Tongue (tissue), 2 donors: ENCODE measurements around the gene RNF175. TPM values are rescaled to one million over a fixed set of nuclear protein-coding genes. Genes with fewer than 3 reads are reported as not detected.
A peak's percentile ranks its signal among the peaks of the same experiment; 100 is the strongest.

Source experiments
- DNase-seq: peaks from one replicate; pipeline ENCODE4 v3.0.0-alpha.2; 2015
- total RNA-seq: library from RNA; depleted of rRNA; stranded (reverse); fragments of >200 nt; gene quantifications from one replicate; pipeline ENCODE4 v1.2.3, GENCODE V29; 2014

The RNF175 gene
- total RNA-seq, 1 donor from 2014 or later: 3.8 TPM

DNA sequence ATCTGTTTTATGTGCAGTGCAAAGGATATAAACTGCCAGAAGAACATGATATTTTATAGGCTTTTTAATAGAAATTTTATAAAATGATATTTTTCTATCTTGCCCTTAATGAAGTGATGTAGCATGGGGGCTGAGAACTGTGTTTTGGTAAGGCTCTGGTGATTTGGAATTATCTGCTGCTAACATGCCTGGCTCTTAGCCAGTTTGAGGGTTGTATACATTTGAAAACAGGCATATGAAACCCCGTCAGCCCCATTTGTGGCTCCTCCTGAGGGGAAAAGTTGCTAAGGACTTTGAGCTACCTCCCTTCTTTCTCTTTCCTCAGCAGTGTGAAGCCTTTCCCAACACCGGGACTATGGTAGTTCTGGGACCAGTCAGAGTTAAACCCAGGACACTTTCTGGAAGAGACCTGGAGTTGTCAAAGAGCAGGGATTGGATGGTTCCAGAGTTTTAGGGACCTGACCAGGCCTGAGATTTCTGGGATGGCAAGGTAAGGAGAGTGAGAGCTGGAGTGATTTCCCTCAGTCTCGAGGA lies 24.4 kb upstream of the RNF175 start:
- DNase-seq: no peak

DNA sequence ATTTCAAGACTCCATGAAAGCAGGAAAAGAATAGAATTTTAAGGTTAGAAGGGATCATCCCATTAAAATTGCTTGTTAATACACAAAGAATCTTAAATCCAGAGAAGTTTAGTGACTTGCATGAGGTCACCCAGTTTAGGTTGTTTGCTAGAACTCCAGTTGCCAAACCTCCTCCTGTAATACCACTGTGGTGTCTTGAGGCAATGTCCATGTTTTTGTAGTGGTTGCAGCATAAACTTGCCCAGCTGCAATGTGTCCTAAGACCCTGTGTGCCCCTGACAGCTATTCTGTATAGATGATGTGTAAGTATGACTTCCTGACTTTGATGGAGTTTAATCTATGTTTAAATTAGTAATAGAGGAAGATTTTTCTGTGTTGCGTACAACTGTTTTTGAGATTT lies 22.8 kb upstream of the RNF175 start:
- no peak for DNase-seq

DNA sequence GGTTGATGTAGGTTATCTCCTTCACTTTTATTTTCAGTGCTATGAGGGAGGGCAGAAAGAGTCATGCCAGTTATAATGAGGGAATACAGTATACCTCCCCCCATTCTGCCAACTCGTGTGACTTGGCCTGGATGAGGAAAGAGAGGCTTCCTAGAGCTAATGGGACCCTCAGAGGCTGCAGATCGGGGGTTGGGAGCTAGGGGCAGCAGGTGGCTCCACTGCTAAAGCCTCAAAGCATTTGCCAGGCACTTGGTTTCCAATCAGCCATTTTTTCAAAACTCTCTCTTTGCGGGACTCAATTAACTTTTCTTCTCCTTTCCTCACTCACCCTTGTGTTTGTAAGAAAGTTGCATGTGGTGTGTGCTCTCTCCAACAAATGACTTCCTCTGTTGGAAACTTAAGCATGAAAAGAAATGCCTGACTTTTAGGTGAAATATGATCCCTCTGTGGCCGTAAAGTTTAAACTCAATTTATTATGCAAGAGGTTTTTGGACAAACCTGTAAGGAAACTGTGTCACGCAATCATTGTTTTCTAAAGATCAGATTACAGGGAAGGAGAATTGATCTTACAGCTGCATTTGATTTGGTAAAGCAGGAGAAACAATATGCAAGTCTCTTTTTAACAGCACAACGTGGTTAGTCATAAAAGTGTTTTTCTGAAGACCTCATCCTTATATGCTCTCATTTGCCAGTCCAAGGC lies 22.0 kb upstream of the RNF175 start:
- peak; percentile 48 for DNase-seq

DNA sequence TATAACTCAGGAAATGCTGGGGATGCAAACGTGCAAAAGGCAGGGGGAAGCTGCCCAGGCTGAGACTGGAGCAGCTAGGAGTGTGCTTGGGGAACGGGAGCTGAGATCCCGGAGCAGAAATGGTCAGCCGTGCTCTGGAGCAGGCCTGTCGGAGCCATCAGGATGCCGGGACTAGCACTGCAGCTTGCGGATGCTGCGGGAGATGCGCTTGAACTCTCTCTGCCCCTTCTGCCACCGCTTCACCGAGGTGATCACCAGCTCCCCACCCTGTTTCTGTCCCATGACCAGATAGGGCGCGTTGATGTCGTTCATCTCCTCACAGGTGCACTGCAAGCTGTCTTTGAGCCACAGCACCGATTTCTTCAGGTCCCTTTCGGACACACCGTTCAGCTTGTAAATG lies 21.5 kb upstream of the RNF175 start:
- DNase-seq: no peak

DNA sequence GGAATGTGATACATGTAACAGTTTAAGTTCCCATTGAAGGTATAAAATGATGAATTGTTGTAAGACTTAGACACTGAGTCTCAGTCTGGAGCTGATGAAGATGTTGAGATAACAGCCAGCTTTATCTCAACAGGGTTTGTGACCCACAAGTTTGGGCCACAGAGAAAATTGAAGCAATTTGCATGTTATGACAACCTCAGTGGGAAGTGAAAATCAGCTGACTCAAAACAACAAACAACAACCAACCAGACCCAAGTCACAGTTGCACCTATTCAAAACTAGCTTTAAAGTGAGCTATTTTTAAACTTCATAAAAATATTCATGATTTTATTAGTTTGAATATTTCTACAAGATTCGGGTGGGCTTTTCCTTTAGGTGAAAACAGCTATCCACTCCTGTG lies 21.1 kb upstream of the RNF175 start:
- no peak for DNase-seq

DNA sequence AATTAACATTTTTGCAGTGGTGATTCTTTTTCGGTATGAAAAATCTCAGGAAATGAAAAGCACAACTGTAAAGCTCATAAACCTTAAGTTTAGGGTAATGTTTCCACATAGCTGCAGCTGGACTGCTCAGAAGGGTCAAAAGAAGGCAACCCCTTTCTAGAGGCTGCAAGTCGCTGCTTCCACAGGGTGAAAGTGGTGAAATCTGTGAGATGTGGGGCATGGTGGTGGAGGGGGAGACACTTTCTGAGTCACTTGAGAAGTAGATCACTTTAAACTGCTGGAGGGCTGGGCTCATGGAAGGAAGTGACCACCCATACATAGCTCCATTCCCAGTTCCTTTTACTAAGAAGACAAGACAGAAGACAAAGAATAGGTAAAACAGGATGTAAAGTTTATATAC lies 20.4 kb upstream of the RNF175 start:
- DNase-seq: no peak

DNA sequence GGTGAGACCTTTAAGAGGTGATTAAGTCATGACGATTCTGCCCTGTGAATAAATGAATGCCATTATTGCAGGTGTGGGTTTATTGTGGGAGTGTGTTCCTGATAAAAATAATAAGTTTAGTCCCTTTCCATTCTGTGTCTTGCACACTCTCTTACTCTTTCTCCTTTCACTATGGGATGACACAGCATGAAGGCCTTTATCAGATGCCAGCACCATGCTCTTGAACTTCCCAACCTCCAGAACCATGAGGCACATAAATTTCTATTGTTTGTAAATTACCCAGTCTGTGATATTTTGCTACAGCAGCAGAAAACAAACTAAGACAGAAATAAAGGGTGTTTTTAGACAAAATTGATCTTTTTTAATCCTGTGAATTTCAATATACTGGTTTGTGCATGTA lies 18.6 kb upstream of the RNF175 start:
- no peak for DNase-seq

DNA sequence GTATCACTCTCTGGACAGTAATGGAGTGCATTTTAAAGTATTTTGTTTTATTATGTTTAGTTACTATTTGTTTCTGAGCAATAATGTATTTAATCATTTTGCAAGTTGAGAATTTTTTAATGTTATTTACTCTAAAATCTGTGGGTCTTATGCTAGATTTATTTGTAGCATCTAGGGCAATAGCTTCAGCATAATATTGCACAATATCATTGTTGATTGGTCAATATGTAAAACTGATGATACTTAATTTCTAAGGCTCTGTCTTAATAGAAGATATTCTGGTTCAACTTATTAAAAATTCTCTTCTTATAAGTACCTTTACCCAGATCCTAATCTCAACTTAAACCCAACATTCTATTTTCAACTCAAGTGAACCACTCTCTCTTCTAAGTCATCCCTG lies 17.6 kb upstream of the RNF175 start:
- no peak for DNase-seq

DNA sequence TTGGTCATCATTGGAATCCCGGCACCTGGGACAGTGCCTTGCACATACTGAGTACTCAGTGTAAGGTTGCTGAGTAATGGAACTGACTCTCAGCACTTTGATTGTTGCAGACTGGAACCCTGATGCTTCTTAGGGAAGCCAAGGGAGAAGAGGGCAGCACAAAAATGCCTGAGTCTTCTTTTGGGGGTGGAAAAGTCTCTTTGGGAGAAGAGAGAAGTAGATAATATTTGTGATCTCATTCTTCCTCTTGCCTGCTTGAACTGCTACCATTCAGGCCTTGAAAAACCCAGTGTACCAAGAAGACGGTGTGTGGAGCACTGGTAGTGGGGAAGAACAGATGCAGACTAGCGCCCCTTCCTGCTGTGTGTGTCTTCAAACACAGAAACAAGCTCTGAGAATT lies 16.8 kb upstream of the RNF175 start:
- no peak for DNase-seq

DNA sequence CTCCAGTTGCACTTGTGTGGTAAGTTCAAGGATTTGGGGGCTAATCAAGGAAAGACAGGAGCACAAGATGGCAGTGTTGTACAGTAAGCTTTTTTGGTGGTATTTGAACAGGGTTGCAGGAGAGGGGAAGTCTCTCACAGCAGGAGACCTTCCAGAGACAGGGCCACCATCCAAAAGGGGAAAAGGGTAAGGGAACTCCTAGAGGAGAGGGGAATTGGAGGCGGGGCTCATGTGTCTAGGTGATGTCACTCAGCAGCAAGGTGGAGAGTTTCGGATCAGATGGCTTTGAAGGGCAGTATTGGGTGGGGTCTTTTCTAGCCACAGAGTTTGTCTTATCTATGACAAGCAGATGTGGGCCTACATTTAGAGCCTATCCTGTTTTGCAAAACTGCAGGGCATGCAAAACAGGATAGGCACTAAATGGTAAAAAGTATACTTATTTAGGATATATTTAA lies 13.4 kb upstream of the RNF175 start:
- DNase-seq: no peak

DNA sequence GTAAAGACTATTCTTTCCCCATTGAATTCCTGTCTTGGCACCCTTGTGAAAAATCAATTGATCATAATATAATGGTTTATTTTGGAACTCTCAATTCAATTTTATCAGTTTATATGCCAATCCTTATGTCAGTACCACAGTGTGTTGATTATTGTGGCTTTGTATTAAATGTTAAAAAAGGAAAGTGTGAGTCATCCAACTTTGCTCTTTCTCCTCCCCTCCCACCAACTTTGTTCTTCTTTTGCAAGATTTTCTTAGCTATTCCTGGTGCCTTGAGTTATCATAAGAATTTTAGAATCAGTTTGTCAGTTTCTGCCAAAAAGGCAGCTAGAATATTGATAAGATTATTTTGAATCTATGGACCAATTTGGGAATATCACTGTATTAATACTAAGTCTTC lies 11.2 kb upstream of the RNF175 start:
- DNase-seq: no peak

DNA sequence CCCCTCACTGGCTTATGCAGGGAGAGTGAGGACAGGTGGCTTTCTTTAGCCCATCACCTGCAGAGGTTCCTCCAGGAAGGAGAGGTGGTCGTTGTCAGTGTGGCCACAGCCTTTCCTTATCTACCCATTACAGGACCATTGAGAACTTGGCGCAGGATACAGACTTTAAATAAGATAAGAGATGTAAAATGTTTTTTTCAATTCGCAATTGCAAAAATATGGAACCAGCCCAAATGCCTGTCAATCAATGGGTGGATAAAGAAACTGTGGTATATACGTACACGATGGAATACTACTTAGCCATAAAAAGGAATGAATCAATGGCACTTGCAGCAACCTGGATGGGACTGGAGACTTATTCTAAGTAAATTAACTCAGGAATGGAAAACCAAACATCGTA lies 6.9 kb upstream of the RNF175 start:
- no peak for DNase-seq

DNA sequence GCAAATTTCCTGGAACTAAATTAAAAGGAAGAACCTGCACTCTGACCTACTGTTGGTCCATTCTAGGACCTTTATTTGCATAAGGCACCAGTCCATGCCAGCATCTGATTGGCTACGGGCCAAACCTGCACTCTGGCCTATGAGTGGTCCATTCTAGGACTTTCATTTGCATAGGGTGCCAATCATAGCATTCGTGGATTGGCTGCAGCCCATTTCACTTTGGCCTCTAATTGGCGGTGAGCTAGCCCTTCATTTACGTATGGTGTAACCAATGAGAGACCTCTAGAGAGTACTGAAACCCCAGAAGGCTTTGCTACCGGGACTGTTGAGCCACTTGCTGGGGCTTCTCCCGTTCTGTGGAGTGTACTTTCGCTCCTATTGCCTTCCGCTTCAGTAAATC lies 6.1 kb upstream of the RNF175 start:
- DNase-seq: no peak

DNA sequence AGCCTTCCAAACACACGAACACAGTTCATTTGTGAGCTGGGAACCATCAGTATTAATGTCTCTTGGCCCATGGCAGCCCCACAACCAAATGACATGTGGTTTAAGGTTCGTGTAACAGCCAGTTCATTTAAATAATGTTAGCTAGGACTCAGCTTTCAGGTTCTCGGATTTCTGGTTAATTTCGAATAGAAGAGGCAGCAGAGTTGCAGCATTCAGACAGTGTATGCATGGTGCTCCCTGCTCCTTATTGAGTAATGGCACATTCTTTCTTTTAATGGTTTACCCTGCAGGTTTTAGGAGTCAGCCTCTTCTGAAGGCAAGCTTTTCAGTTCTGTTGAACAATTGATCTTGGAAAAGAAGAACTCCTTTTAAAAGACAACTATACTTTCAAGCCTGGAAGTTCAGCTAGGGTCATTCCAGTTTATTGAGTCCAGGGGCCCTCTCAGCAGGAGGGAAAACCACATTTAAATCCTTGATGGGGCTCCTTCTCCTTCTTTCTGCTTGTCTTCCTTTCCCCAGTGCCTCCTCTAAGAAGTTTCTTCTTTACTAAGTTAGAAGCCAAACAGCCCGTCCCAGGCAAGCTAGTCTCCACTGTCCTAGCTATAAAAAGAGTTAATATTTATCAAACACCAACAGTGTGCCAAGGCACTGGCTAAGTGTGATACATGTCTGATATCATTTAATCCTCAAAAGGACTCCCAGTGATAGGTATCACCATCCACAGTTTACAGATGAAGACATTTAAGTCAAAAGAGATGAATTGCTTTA lies 5.0 kb upstream of the RNF175 start:
- no peak for DNase-seq

DNA sequence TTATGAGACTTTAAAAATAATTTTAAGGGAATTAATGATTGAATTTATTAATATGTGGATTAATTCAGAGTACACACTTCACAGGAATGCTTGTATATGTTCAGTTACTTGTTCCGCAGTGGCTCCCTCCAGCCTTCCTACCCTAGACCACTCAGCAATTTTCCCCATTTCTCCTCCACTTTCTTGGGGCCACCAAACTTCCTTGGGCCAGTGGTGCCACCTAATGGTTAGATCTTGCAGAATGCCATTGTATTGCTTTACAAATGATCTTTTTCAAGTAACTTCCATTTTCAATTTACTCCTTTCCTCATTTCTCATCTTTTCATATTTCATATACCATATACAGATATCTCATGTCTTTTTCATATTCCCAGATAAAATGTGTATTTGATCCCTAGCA lies 3.6 kb upstream of the RNF175 start:
- DNase-seq: no peak

DNA sequence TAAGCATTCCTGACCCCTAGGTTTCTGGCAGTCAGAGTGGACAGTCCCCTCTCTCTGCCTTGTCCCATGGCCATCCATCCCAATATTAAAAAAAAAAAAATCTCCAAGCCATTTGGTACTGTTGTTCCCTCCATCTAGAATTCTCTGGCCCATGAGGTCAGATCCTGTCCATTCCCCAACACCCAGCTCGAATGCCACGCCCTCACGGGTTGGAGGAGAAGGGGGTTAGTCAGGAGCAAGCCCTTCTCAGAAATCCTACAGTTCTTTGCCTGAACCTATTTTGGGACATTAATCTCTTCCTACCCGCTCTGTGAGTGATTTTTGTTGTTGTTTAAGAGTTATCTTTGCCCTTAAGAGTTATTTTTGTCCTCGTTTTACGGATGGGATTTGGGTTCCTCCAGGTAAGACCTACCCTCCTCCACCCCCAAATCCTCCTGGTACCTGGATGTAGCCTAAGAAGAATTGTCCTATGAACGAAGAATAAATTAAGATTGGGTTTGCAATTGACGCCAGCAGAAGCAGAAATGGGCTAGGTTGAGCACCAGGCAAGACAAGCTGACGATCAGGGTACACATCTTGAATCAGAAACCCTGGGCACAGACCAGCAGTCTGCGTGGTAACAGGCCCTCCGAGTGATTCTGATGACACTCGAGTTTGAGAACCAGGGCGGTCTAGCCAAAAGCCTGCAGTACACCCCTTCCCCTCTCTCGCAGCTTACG lies 977 bp downstream of the RNF175 start:
- no peak for DNase-seq

DNA sequence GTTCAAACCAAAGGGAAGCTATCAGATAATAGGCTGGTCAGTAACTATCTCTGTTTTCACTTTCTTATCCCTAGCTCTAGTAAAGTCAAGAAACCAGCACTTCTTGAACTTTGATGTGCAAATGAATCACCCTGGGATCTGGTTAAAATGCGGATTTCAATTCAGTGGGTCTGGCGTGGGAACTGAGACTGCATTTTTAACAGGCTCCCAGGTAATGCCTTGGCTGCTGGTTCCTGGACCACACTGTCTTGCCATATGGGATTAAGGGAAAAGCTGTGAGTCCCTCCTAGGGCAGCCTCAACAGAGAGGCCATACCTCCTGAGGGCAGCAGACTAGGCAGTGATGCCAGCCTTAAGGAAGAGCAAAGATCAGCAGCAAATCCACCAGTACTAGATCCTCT lies 1.7 kb downstream of the RNF175 start:
- no peak for DNase-seq

DNA sequence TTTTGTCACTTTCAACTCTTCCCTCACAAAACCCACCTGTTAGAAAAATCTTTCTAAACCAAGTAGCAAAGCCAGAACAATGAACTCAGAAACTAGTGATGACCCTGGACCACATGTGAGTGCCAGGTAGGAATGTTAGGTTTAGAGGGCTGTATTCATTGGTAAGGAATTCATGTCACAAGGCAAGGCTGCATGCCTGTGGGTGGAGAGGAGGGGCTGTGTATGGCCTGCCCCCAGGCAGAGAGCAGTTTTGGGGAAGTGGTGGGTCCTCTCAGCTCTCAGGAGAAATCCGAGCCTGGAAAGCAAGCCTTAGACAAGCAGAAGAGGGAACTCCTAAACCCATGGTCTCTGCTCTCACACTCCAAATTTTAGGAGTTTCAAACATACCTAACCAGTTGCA lies 2.4 kb downstream of the RNF175 start:
- no peak for DNase-seq

DNA sequence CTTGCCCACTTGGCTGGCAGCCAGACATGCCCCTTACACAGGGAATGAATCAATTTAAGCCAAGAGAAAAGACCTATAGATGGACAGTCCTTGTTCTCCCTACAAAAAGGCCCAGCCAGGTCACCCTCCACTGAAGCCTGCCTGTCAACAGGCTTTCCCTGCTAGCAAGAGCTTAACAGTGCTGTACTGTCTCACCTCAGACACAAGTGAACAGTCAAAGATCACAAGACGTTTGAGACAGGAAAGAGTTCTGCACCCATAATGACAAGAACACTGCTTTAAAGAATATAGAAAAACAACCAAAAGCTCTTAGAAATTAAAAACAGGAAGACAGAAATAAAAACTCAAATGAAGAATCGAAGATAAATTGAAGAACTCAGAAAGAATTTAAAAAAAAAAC lies 4.6 kb downstream of the RNF175 start:
- DNase-seq: no peak

DNA sequence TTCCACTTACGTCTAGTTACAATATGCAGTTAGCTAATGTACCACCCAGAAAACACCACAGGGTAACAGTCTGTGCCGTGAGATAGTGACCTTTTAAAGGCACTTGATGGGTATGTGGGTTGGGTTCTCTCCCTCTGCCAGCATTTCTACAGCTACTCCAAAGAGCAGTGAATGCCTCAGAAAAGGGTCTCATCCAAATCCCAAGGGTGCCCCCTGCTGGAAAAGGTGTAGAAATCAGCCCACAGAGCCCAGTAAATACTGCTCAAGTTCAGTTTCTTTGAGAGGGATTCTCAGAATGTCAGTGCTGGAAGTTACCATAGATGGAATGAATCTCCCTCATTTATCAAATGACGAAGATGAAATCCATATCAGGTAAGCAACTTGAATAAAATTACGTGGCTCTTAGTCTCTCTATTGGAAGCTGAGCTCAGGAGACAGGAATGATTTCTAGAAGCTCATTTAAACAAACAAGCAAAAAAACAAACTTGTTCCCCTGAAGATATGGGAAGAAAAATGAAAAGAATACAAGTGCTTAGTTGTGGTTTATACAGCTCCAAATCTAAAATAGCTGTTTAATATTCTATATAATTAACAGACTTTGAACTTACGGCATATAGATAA lies 9.5 kb downstream of the RNF175 start:
- DNase-seq: peak; percentile 89

DNA sequence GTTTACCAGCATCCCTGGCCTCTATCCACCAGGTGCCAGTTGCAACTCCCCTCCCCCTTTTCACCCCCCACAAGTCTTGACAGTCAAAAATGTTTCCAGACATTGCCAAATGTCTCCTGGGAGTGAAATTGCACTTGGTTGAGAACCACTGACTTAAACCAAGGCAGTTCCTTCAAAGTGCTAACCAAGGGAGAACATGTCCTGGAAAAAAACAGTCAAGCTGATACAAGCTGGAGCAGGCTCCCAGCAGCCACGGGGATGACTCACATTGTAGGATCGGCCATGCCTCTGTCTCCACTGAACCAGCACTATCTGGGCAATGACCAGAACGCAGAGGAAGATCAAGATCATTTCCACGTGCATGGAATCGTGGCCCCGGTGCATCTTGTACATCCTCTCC lies 11.4 kb downstream of the RNF175 start:
- DNase-seq: no peak

DNA sequence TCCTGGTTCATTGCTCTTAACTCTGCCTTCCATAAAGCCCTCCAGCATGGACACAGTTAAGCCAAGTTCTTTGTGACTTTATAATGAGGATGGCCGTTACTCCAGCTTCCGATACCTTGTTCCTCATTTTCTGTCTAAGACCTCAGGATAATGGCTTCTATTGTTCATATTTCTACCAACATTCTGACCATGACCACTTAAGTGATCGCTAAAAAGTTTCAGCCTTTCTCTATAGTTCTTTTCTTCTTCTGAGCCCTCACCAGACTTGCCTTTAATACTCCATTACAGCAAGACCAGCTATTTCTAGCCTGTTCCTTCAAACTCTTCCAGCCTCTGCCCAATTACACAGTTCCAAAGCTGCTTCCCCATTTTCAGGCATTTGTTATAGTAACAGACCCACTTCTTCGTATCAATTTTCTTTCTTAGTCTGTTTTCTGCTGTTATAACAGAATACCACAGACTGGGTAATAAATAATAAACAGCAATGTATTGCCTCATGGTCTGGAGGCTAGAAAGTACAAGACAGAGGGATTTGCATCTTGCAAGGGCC lies 12.3 kb downstream of the RNF175 start:
- DNase-seq: no peak
